Mammary epithelial cell (primary cell): Measurements from ENCODE around the gene MAMSTR.

ENCODE experiments used
- CTCF ChIP-seq, 2 donors: IDR thresholded peaks in 1 of 2; conservative IDR thresholded peaks in 1 of 2; 2 replicates each; pipeline ENCODE4 v1.5.1; 2011 to 2012; ENCODE audit warnings: inconsistent platforms in 2 of 2, low read length in 2 of 2, mild to moderate bottlenecking in 2 of 2, control low read depth in 1 of 2, low read depth in 1 of 2; ENCODE audit not compliant: insufficient read depth in 1 of 2; ENCODE audit errors: extremely low read depth in 1 of 2
- EZH2 ChIP-seq: IDR thresholded peaks from 2 replicates; pipeline ENCODE4 v1.6.1; 2012; ENCODE audit warnings: low read length, inconsistent platforms, borderline replicate concordance

GRCh38 chr19:48713041-48713863 lies 6.3 kb downstream of the MAMSTR start:
- TF ChIP-seq CTCF (conservative IDR thresholded peaks at IDR 0.05 in 1 of 2, IDR thresholded peaks at IDR 0.05 in 1 of 2; ENCODE audit: extremely low read depth in 1 of 2, insufficient read depth in 1 of 2, low read depth in 1 of 2, low read length in 2 of 2), result peak in 1 of 2 donors; percentile 30
- no peak for TF ChIP-seq EZH2
